Right cardiac atrium (tissue), 5 donors: Measurements from ENCODE around the gene SORL1-AS1.
A peak's percentile ranks its signal among the peaks of the same experiment; 100 is the strongest.

ENCODE experiments used
- ATAC-seq, 2 donors: fragments of 200-7000 bp; cut with Tn5 transposase; one replicate each; pipeline versions ENCODE4 v1.8.0 to v1.9.1; 2020; ENCODE audit warnings: moderate library complexity in 2 of 2, mild to moderate bottlenecking in 1 of 2
- DNase-seq, 3 donors: peaks; one replicate each; pipeline ENCODE4 v3.0.0-alpha.2; 2020
- H3K27ac ChIP-seq: one replicate; pipeline ENCODE4 v1.5.1; 2013; ENCODE audit warnings: mild to moderate bottlenecking, low read length, control low read depth, moderate library complexity
- H3K27me3 ChIP-seq: one replicate; pipeline ENCODE4 v1.6.1; 2013; ENCODE audit not compliant: control insufficient read depth, insufficient read depth
- H3K4me1 ChIP-seq: one replicate; pipeline ENCODE4 v1.6.1; 2013; ENCODE audit warnings: low read length; ENCODE audit not compliant: control insufficient read depth, insufficient read depth
- H3K4me3 ChIP-seq: one replicate; pipeline ENCODE4 v1.5.1; 2013; ENCODE audit warnings: low read length, control low read depth
- H3K9me3 ChIP-seq: one replicate; pipeline ENCODE4 v1.6.1; 2013; ENCODE audit warnings: low read length; ENCODE audit not compliant: control insufficient read depth
- WGBS: extraction: QIAGEN DNeasy Blood & Tissue Kit; methylation state at CpG from one replicate; pipeline ENCODE4 v1.1.7; 2013; 5-methylcytosine and 5-hydroxymethylcytosine counted together
- intact Hi-C, 4 donors: fragments of 100-400 bp; cut with DNase I; formaldehyde crosslinking; loops; one replicate each; pipeline versions ENCODE4 v1.11.0 to v1.14.0; 2022 to 2023
- donor health status: healthy with polysubstance abuse.
- donor health status: DM: no; HTN: yes; CAD: no.
- donor health status: DM: no; HTN: no; CAD: no.
- donor health status: DM: no; HTN: yes; CAD: no; lungs with severe emphysema.
- donor health status: DM: yes; HTN: yes; CAD: no.

The SORL1-AS1 gene

DNA sequence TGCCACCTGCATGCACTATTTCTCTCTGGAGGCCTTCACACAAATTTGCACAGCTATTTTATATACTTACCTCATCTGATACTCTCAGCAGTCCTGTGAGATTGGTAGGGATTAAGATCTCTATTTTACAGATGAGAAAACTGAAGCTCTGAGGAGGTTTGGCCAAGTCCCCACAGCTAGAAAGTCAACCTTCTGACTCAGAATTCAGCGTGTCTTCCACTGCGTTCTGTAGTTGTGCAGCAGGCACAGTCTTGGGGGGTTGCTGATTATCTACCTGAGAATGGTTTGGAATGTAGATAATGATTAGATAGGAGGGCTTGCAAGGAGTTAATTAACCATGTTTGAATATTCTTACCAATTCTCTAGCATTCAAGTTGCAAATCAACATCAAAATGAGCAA lies 3.1 kb downstream of the SORL1-AS1 start:
- no peak for DNase-seq
- 92% methylated on average over 2 of the region's 2 CpGs for WGBS
- peaks cover 2% of the 10 kb centered on the region for H3K4me1 ChIP-seq
- H3K27ac ChIP-seq = no peak overlapping the region
- H3K9me3 ChIP-seq = no peaks in the 10 kb centered on the region
- H3K27me3 ChIP-seq = no peaks in the 10 kb centered on the region
- no peak for ATAC-seq
- H3K4me3 ChIP-seq = no peak overlapping the region
- intact Hi-C loops = loop anchor here in 2 of 4 donors (5.0 to 10.0 kb wide), 2 partner anchors 122 to 125 kb away; no protein-coding TSS in a partner anchor

DNA sequence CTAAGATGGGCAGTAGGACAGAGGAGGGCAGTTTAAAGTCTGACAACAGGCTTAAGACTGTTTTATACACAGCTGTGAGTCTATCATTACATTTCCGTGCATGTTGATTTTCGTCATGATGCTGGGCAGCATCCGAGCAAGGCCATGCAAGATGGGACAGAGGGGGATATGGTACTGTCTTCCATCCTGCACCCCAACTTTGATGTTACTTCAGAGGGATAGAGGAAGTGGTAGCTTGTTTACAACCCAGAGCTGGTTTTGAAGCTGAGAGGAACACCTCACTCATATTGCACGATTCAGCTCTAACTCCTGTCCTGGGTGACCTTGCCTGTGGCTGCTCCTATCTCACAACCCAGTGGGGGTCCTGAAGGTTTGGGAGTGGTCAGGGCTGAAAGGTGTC lies 3.6 kb downstream of the SORL1-AS1 start:
- H3K9me3 ChIP-seq = no peaks in the 10 kb centered on the region
- DNase-seq (no peak), ATAC-seq (no peak)
- peaks cover 2% of the 10 kb centered on the region for H3K4me1 ChIP-seq
- intact Hi-C loops = no loop called here
- H3K27ac ChIP-seq = no peak overlapping the region
- H3K4me3 ChIP-seq = no peak overlapping the region
- H3K27me3 ChIP-seq = no peaks in the 10 kb centered on the region
- 85% methylated on average over 4 of the region's 4 CpGs for WGBS

DNA sequence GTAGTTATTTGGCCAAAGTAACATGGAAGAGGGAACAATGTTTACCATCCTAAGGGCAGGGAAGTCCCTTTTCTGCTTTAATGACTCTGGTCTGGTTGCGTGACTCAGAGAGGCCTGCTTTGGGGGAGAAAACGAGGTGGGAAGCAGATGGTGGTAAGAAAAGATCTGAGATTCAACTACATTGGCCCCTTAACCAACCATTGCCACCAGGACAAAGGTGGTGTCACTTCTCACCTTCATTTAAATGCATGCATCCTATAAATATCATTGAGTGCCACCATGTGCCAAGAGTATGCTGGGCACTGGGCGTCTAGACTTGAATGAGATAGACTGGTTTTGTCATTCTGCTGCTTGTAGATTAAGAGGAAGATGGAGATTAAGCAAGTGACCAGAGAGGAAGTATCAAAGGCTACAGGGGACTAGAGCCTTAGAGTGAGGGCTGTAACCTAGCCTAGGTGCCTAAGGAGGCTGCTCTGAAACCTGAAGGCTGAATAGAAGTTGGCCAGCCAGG lies 4.3 kb downstream of the SORL1-AS1 start:
- 75% methylated on average over 3 of the region's 3 CpGs for whole genome bisulfite sequencing
- no peaks in the 10 kb centered on the region for H3K9me3 ChIP-seq
- intact Hi-C loops = no loop called here
- no peak for DNase-seq
- H3K27me3 ChIP-seq = no peaks in the 10 kb centered on the region
- no peak for ATAC-seq
- H3K4me1 ChIP-seq = no peaks in the 10 kb centered on the region
- H3K27ac ChIP-seq = no peak overlapping the region
- H3K4me3 ChIP-seq = no peak overlapping the region

DNA sequence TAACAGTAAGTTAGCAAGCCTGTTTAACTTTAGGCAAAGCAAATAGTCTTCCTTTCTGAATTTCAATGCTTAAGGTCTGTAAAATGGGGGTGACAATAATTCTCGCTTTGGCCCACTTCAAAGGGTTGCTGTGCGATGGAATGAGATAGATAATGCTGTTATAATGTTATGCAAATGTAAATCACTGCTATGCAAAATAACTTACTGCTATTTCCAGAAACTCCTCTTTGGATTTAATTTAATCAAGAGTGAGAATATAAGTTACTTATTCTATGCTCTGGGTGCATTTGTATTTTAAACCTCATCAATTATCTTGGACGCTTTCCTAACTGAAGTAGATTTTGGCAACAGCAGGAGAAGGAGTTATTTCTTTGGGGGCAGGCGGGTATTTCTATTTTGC lies 4.8 kb downstream of the SORL1-AS1 start:
- no peak for DNase-seq
- ATAC-seq = no peak
- Histone ChIP-seq H3K9me3 (no peaks in the 10 kb centered on the region), H3K27ac (no peak overlapping the region), H3K4me3 (no peak overlapping the region), H3K4me1 (no peaks in the 10 kb centered on the region), H3K27me3 (no peaks in the 10 kb centered on the region)
- intact Hi-C loops = no loop called here
- 88% methylated on average over 4 of the region's 4 CpGs for WGBS

DNA sequence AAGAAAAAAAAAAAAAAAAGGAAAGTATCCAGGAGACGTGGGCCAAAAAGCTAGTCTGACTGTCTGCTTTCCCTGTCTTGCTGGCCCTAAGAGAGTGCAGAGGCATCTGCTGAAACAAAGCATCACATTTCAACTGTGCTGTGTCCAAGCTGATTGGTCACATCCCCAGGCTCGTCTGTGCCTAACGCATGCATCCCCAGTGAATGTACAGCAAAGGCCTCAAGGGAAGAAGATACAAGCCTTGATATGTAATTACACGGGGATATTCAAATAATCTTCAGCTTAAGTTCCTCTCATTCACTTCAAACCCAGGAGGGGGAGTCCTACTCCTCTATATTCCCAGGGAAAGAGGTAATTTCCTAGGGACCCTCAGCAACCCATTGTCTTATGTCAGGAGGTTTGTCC lies 6.0 kb downstream of the SORL1-AS1 start:
- no peaks in the 10 kb centered on the region for H3K4me1 ChIP-seq

DNA sequence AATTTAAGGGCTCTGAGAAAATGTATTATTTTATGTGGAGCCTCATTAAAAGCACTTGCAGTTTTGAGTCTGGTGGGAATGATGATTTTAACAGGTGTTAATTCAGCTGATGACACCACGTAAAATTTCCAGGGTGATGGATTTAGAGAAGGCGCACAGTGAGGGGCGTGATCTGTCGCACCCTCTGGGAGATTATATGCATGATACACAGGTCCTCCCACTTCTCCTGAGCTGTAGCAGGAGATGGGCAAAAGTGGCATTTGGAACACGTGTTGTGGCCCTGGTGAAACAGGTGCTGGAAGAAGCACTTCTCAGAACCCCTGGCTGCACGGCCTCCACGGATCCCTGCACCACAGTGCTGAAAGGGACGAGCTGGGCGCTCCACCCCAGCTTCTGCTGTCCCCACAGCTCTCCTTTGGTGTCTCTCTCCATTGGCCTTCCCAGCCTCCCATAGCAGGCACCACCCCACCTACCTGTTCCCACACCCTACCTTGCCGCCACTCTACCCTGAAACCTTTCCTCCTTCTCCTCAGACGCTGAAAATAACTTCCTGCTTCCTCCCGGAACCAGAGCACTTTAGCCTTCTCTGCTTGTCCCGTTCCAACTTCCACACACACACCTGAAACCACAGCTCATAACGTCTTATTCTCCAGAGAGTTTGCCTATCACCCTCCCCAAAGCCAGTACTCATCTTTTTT lies 7.5 kb downstream of the SORL1-AS1 start:
- Histone ChIP-seq H3K4me1 (no peaks in the 10 kb centered on the region), H3K9me3 (no peaks in the 10 kb centered on the region), H3K4me3 (no peak overlapping the region), H3K27ac (no peak overlapping the region), H3K27me3 (no peaks in the 10 kb centered on the region)
- ATAC-seq (no peak), DNase-seq (no peak)
- 82% methylated on average over 14 of the region's 14 CpGs for WGBS
- intact Hi-C loops = no loop called here

More for the DNA sequence above, 6.0 kb downstream of the SORL1-AS1 start:
- WGBS = 36% methylated on average over 4 of the region's 4 CpGs
- Histone ChIP-seq H3K9me3 (no peaks in the 10 kb centered on the region), H3K4me3 (no peak overlapping the region), H3K27me3 (no peaks in the 10 kb centered on the region), H3K27ac (no peak overlapping the region)
- no peak for DNase-seq
- ATAC-seq = no peak
- intact Hi-C loops = no loop called here

DNA sequence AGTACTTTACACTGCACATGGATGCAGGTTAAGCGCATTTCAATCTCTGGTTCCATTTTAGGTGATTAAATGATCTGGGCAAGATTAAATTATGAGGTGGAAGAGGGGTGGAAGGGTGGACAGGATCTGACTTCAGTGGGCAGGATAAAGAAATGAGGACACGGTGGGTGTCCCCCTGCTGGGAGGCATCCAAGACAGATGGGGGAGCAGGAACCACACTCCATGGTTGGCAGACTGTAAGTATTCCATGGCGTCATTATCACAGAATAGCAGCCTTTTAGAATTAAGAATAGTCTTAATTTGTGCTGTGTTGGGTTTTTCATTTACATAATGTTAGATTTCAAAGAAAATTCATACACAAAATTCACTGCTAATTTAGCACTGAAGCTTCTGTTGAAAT lies 8.2 kb downstream of the SORL1-AS1 start:
- no peaks in the 10 kb centered on the region for H3K27me3 ChIP-seq
- intact Hi-C loops = no loop called here
- H3K4me3 ChIP-seq = no peak overlapping the region
- H3K27ac ChIP-seq = no peak overlapping the region
- no peaks in the 10 kb centered on the region for H3K4me1 ChIP-seq
- DNase-seq (no peak), ATAC-seq (no peak)
- 70% methylated on average over 3 of the region's 3 CpGs for WGBS
- H3K9me3 ChIP-seq = no peaks in the 10 kb centered on the region

DNA sequence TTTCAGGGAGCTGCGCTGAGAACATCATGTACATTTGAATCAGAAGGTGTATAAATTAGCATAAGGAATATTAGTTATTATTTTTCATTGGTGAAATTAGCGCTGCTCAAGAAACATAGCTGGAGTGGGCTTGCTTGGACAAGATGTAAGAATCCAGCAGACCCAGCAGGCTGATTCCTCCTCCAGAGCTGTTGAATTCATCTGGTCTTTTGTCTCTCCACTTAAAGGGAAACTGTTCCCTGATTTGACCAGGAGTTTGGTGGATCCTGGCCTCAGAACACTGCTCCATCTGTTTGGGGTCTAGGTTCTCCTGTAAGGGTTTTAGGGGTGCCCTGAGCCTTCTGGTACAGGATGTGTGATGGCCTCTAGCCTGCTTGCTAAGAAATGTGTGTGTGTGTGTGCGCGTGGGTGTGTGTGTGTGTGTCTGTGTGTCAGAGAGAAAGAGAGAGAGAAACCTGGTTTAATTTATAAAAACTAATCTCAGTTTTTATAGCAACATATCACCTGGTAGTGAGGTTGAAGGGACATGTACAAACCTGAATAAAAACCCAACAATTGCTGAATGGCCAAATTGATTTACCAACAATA lies 9.0 kb downstream of the SORL1-AS1 start:
- H3K27me3 ChIP-seq = no peaks in the 10 kb centered on the region
- H3K4me3 ChIP-seq = no peak overlapping the region
- H3K27ac ChIP-seq = no peak overlapping the region
- 94% methylated on average over 4 of the region's 4 CpGs for WGBS
- ATAC-seq = no peak
- DNase-seq = no peak
- H3K4me1 ChIP-seq = no peaks in the 10 kb centered on the region
- intact Hi-C loops = no loop called here
- H3K9me3 ChIP-seq = no peaks in the 10 kb centered on the region

DNA sequence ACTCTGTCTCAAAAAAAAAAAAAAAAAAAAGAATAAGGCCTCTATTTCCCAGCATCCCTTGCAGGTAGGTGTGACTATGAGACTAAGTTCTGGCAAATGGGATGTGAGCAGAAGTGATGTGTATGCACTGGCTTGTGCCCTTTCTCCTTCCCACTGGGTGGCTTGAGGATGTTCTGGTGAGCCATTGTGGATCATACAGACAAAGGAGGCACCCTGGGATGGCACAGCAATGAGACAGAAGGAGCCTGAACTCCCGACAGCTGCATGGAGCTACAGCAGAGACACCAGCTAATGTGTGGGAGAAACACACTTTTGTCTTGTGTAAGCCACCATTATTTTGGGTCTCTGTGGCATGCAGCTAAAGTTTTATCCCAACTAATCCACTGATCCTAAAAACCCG lies 11.2 kb downstream of the SORL1-AS1 start:
- Histone ChIP-seq H3K4me3 (no peak overlapping the region), H3K27ac (no peak overlapping the region), H3K27me3 (no peaks in the 10 kb centered on the region), H3K4me1 (no peaks in the 10 kb centered on the region), H3K9me3 (no peaks in the 10 kb centered on the region)
- intact Hi-C loops = no loop called here
- DNase-seq (no peak), ATAC-seq (no peak)
- 91% methylated on average over 2 of the region's 2 CpGs for WGBS

DNA sequence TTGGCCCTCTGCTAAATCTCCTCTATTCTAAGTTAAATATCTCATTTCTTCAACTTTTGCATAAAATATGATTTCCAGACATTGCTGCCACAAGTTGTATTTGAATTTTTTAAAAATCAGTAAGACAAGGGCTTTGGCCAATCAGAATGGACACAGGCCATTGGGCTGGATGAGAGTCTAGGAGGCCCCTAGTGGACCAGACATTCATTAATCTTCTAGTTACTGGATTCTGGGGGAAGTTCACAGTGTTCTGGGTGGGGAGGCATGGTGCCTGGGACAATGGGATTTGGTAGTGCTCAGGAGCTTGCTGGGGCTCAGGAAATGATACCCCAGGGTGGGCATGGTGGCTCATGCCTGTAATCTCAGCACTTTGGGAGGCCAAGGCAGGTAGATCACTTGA lies 13.0 kb downstream of the SORL1-AS1 start:
- Histone ChIP-seq H3K4me1 (no peaks in the 10 kb centered on the region), H3K27ac (no peak overlapping the region), H3K9me3 (no peaks in the 10 kb centered on the region), H3K27me3 (no peaks in the 10 kb centered on the region), H3K4me3 (no peak overlapping the region)
- ATAC-seq (no peak), DNase-seq (no peak)
- intact Hi-C loops = no loop called here

DNA sequence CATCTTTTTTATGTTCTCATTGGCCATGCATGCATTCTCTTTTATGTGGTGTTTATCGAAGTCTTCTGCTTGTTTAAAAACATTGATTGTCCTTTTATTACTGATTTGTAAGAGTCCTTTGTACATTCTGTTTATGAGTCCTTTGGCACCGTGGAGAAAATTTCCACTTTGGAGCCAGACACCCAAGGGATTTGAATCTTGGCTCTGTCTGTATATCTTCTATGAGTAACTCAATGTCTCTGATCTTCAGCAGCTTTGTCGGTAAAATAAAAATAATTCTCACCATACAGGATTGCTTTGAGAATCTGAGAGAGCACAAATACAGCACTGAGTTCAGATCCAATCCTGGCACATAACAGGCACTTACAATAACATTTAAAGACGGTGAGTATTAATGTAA lies 13.4 kb downstream of the SORL1-AS1 start:
- WGBS = 48% methylated on average over 4 of the region's 4 CpGs
- ATAC-seq = peak; percentile 53 to 55

More for the DNA sequence above, 13.4 kb downstream of the SORL1-AS1 start:
- H3K27me3 ChIP-seq = no peaks in the 10 kb centered on the region
- no peak for DNase-seq
- no peaks in the 10 kb centered on the region for H3K4me1 ChIP-seq
- no peaks in the 10 kb centered on the region for H3K9me3 ChIP-seq
- H3K4me3 ChIP-seq = no peak overlapping the region
- no peak overlapping the region for H3K27ac ChIP-seq
- intact Hi-C loops = no loop called here
